Activated CD8-positive, alpha-beta memory T cell treated with anti-CD3 and anti-CD28 coated beads, Interleukin-2, amount 50 U/mL, for 1 hour (primary cell): ENCODE measurements around the gene COPZ1.
"Not testable (repeated sequence)": the region's sequence is repeated elsewhere in the genome, so short reads cannot be mapped to it uniquely, and the experiment has no call there.

Experiments used
- DNase-seq: peaks from one replicate; pipeline ENCODE4 v3.0.0-alpha.2; 2020; ENCODE audit errors: extremely low read depth

The COPZ1 gene

GRCh38 chr12:54294152-54294952, 30.6 kb upstream of the COPZ1 start:
- DNase-seq = no peak

GRCh38 chr12:54294953-54295566, 29.9 kb upstream of the COPZ1 start:
- no peak for DNase-seq

- no peak for DNase-seq
Observed at GRCh38 chr12:54296393-54297099, 28.4 kb upstream of the COPZ1 start.

- no peak for DNase-seq
Observed at GRCh38 chr12:54298904-54299303, 26.0 kb upstream of the COPZ1 start.

- DNase-seq = no peak
Observed at GRCh38 chr12:54299515-54300224, 25.3 kb upstream of the COPZ1 start.

- no peak for DNase-seq
Observed at GRCh38 chr12:54300225-54300731, 24.7 kb upstream of the COPZ1 start.

GRCh38 chr12:54300732-54301427, 24.1 kb upstream of the COPZ1 start, which contains the start of gene NFE2:
NFE2 (minus strand) TSS chr12:54301015; CDS start chr12:54295248, 5,767 bp downstream.
- DNase-seq = no peak

- no peak for DNase-seq
Observed at GRCh38 chr12:54301428-54302048, 23.4 kb upstream of the COPZ1 start.

GRCh38 chr12:54303640-54304039, 21.3 kb upstream of the COPZ1 start:
- no peak for DNase-seq

GRCh38 chr12:54304187-54304810, 20.6 kb upstream of the COPZ1 start:
- no peak for DNase-seq

GRCh38 chr12:54306925-54307741, 17.8 kb upstream of the COPZ1 start:
- no peak for DNase-seq

GRCh38 chr12:54311051-54311450, 13.9 kb upstream of the COPZ1 start:
- no peak for DNase-seq

- DNase-seq = not testable (repeated sequence)
Observed at GRCh38 chr12:54312309-54312708, 12.6 kb upstream of the COPZ1 start.

- no peak for DNase-seq
Observed at GRCh38 chr12:54321363-54321762, 3.6 kb upstream of the COPZ1 start.

GRCh38 chr12:54325442-54326109, 645 bp downstream of the COPZ1 start:
- not testable (repeated sequence) for DNase-seq

GRCh38 chr12:54328595-54329337, 3.8 kb downstream of the COPZ1 start:
- no peak for DNase-seq

GRCh38 chr12:54329759-54330158, 4.8 kb downstream of the COPZ1 start:
- no peak for DNase-seq

GRCh38 chr12:54330442-54330841, 5.5 kb downstream of the COPZ1 start:
- no peak for DNase-seq
